ENCODE data around the gene KANSL2.

DNA sequence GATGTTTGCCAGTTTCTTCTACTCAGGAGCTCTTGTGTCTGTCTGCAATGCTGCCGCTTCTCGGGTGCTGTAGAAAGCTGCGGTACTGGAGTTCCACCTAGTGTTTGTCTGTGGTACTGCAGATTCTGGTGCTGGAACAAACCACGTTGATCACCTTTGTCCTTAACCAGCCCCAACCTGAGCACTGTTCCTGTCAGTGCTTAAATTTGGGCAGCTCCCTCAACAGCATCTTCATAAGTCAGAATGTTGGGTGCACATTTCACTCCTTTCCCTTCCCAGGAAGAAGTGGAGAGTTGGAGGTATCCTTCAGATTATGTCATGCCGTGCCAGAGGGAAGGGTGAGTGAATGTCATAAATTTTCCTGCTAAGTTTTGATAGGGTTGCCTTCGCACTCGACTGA, 63.5 kb downstream of the KANSL2 start:
- TF ChIP-seq CTCF (IDR thresholded peaks at IDR 0.05; ENCODE audit: borderline replicate concordance, extremely low read depth, low read length, poor library complexity, severe bottlenecking): peak; percentile 98
- TF ChIP-seq EZH2 (IDR thresholded peaks at IDR 0.05; ENCODE audit: borderline replicate concordance, low read depth, low read length, severe bottlenecking): no peak
